WTC11 (cell line): ENCODE results near the gene KCNT2. TPM values are rescaled to one million over a fixed set of nuclear protein-coding genes. Genes with fewer than 3 reads are reported as not detected.

Source experiments
- ATAC-seq: fragments of 200-7000 bp; cut with Tn5 transposase; 2 replicates; pipeline ENCODE4 v1.10.0; 2021; ENCODE audit warnings: mild to moderate bottlenecking, moderate library complexity
- CTCF ChIA-PET: fragments of 300-600 bp; sonication (Branson Sonifier 250); formaldehyde crosslinking; loops from one replicate; lab custom pipeline; 2021; ENCODE audit warnings: antibody characterized with exemption; lab: Charles Lee
- POLR2A ChIA-PET: fragments of 350-600 bp; sonication (Branson Sonifier 250); formaldehyde crosslinking; loops from one replicate; lab custom pipeline; 2021; ENCODE audit warnings: antibody characterized with exemption; lab: Charles Lee
- DNase-seq: peaks from one replicate; pipeline ENCODE4 v3.0.0; 2021; ENCODE audit warnings: low spot score
- H3K27ac Mint-ChIP-seq: 2 replicates; pipeline ENCODE4 v1.8.0; 2021; ENCODE audit warnings: mixed read lengths
- H3K27me3 Mint-ChIP-seq: 2 replicates; pipeline ENCODE4 v1.8.0; 2021; ENCODE audit warnings: low read depth, mild to moderate bottlenecking, moderate library complexity, mixed read lengths
- H3K36me3 Mint-ChIP-seq: 2 replicates; pipeline ENCODE4 v1.8.0; 2021; ENCODE audit warnings: mixed read lengths
- H3K4me1 Mint-ChIP-seq: 2 replicates; pipeline ENCODE4 v1.8.0; 2022; ENCODE audit warnings: mixed read lengths
- H3K4me3 Mint-ChIP-seq: 2 replicates; pipeline ENCODE4 v1.8.0; 2021; ENCODE audit warnings: mild to moderate bottlenecking, moderate library complexity, mixed read lengths
- H3K9me3 Mint-ChIP-seq: 2 replicates; pipeline ENCODE4 v1.8.0; 2021; ENCODE audit warnings: mixed read lengths
- CREM ChIP-seq: sonication (generic); formaldehyde crosslinking; IDR thresholded peaks from 2 replicates; pipeline ENCODE4 v1.8.1; 2022; ENCODE audit warnings: mild to moderate bottlenecking, missing genetic modification reagents, moderate library complexity
- E2F4 ChIP-seq: sonication (generic); formaldehyde crosslinking; IDR thresholded peaks from 2 replicates; pipeline ENCODE4 v1.8.1; 2022; ENCODE audit warnings: low read depth, mild to moderate bottlenecking, moderate library complexity, missing genetic modification reagents, borderline replicate concordance
- EMX1 ChIP-seq: fragments of 250-450 bp; sonication (Bioruptor Pico); IDR thresholded peaks from 2 replicates; pipeline ENCODE4 v1.8.0; 2021; ENCODE audit warnings: mild to moderate bottlenecking
- ERG ChIP-seq: fragments of 250-450 bp; sonication (Bioruptor Pico); IDR thresholded peaks from 2 replicates; pipeline ENCODE4 v1.8.0; 2021; ENCODE audit warnings: mild to moderate bottlenecking
- FOXP1 ChIP-seq: sonication (generic); formaldehyde crosslinking; IDR thresholded peaks from 2 replicates; pipeline ENCODE4 v1.8.0; 2022; ENCODE audit warnings: missing genetic modification reagents, mild to moderate bottlenecking, moderate library complexity, borderline replicate concordance
- GTF2I ChIP-seq: fragments of 250-450 bp; sonication (Bioruptor Pico); conservative IDR thresholded peaks from 2 replicates; pipeline ENCODE4 v1.4.0; 2021; ENCODE audit warnings: mild to moderate bottlenecking
- IRF1 ChIP-seq: sonication (generic); formaldehyde crosslinking; IDR thresholded peaks from 2 replicates; pipeline ENCODE4 v1.8.0; 2023; ENCODE audit warnings: missing genetic modification reagents
- JAZF1 ChIP-seq: fragments of 250-450 bp; sonication (Bioruptor Pico); IDR thresholded peaks from 2 replicates; pipeline ENCODE4 v1.9.0; 2021; ENCODE audit warnings: moderate library complexity, mild to moderate bottlenecking, inconsistent platforms
- PRRX2 ChIP-seq: fragments of 250-450 bp; sonication (Bioruptor Pico); IDR thresholded peaks from 2 replicates; pipeline ENCODE4 v1.8.0; 2021; ENCODE audit warnings: mild to moderate bottlenecking
- SMAD4 ChIP-seq: sonication (generic); formaldehyde crosslinking; IDR thresholded peaks from 2 replicates; pipeline ENCODE4 v1.8.0; 2022; ENCODE audit warnings: mild to moderate bottlenecking, missing genetic modification reagents
- SP1 ChIP-seq: sonication (generic); formaldehyde crosslinking; conservative IDR thresholded peaks from 2 replicates; pipeline ENCODE4 v1.8.1; 2022; ENCODE audit warnings: missing genetic modification reagents
- TCF7 ChIP-seq: sonication (generic); formaldehyde crosslinking; IDR thresholded peaks from 2 replicates; pipeline ENCODE4 v1.8.0; 2022; ENCODE audit warnings: mild to moderate bottlenecking, low read depth, missing genetic modification reagents, moderate library complexity
- ZNF121 ChIP-seq: sonication (generic); formaldehyde crosslinking; IDR thresholded peaks from 2 replicates; pipeline ENCODE4 v1.8.0; 2023; ENCODE audit warnings: missing genetic modification reagents
- ZNF219 ChIP-seq: sonication (generic); formaldehyde crosslinking; IDR thresholded peaks from 2 replicates; pipeline ENCODE4 v1.8.0; 2023; ENCODE audit warnings: missing genetic modification reagents, mild to moderate bottlenecking, borderline replicate concordance
- ZNF263 ChIP-seq: sonication (generic); formaldehyde crosslinking; IDR thresholded peaks from 2 replicates; pipeline ENCODE4 v1.8.1; 2022; ENCODE audit warnings: low read depth, mild to moderate bottlenecking, moderate library complexity, missing genetic modification reagents
- ZNF396 ChIP-seq: fragments of 250-450 bp; sonication (Bioruptor Pico); IDR thresholded peaks from 2 replicates; pipeline ENCODE4 v1.8.0; 2021; ENCODE audit warnings: mild to moderate bottlenecking, moderate library complexity, borderline replicate concordance
- ZNF532 ChIP-seq: fragments of 250-450 bp; sonication (Bioruptor Pico); IDR thresholded peaks from 2 replicates; pipeline ENCODE4 v1.9.0; 2021; ENCODE audit warnings: mild to moderate bottlenecking, borderline replicate concordance
- ZSCAN18 ChIP-seq: fragments of 250-450 bp; sonication (Bioruptor Pico); IDR thresholded peaks from 2 replicates; pipeline ENCODE4 v2.1.2; 2022; ENCODE audit warnings: mild to moderate bottlenecking, moderate library complexity
- total RNA-seq: library from RNA; stranded (reverse); gene quantifications from 3 replicates; pipeline ENCODE4 v1.2.3, GENCODE V29; 2021
- TF ChIP-seq, protein P1 (sequence below): sonication (generic); formaldehyde crosslinking; IDR thresholded peaks from 2 replicates; pipeline ENCODE4 v1.8.0; 2022; ENCODE audit warnings: mild to moderate bottlenecking, missing genetic modification reagents

KCNT2 gene
- total RNA-seq, 1 experiment from 2014 or later: 11.6 TPM

- TF ChIP-seq CREM (no peak), TCF7 (CRISPR knock-in tag) (no peak), SP1 (CRISPR knock-in tag) (no peak), ZNF532 (CRISPR knock-in tag) (no peak)
These were observed 259 bp downstream of the KCNT2 start (continued) for GRCh38 chr1:196607981-196608380.

GRCh38 chr1:196603651-196604050 is 4.6 kb downstream of the KCNT2 start:
- no peak overlapping the region for H3K4me3 Mint-ChIP-seq
- peaks cover 6% of the 10 kb centered on the region for H3K36me3 Mint-ChIP-seq
- ChIA-PET CTCF (no interaction called here), POLR2A (no interaction called here)
- H3K27me3 Mint-ChIP-seq: no peaks in the 10 kb centered on the region
- no peak overlapping the region for H3K27ac Mint-ChIP-seq
- DNase-seq (no peak), ATAC-seq (no peak)
- no peaks in the 10 kb centered on the region for H3K9me3 Mint-ChIP-seq
- H3K4me1 Mint-ChIP-seq: peaks cover 31% of the 10 kb centered on the region
- TF ChIP-seq ZNF532 (CRISPR knock-in tag): no peak
- TF ChIP-seq IRF1: no peak
- TF ChIP-seq FOXP1 (CRISPR knock-in tag): no peak
- TF ChIP-seq E2F4: no peak
- TF ChIP-seq ZNF396 (CRISPR knock-in tag): no peak
- TF ChIP-seq ZSCAN18 (CRISPR knock-in tag): no peak
- no peak for TF ChIP-seq ZNF219 (CRISPR knock-in tag)
- TF ChIP-seq, protein P1, sequence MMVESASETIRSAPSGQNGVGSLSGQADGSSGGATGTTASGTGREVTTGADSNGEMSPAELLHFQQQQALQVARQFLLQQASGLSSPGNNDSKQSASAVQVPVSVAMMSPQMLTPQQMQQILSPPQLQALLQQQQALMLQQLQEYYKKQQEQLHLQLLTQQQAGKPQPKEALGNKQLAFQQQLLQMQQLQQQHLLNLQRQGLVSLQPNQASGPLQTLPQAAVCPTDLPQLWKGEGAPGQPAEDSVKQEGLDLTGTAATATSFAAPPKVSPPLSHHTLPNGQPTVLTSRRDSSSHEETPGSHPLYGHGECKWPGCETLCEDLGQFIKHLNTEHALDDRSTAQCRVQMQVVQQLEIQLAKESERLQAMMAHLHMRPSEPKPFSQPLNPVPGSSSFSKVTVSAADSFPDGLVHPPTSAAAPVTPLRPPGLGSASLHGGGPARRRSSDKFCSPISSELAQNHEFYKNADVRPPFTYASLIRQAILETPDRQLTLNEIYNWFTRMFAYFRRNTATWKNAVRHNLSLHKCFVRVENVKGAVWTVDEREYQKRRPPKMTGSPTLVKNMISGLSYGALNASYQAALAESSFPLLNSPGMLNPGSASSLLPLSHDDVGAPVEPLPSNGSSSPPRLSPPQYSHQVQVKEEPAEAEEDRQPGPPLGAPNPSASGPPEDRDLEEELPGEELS (CRISPR knock-in tag): no peak
- TF ChIP-seq ERG (CRISPR knock-in tag): no peak
- TF ChIP-seq TCF7 (CRISPR knock-in tag): no peak
- TF ChIP-seq JAZF1 (CRISPR knock-in tag): no peak
- no peak for TF ChIP-seq GTF2I (CRISPR knock-in tag)
- no peak for TF ChIP-seq ZNF263
- no peak for TF ChIP-seq PRRX2 (CRISPR knock-in tag)
- TF ChIP-seq EMX1 (CRISPR knock-in tag): no peak
- no peak for TF ChIP-seq SMAD4
- no peak for TF ChIP-seq ZNF121
